ENCODE data around the gene COA6. TPM values are rescaled to one million over a fixed set of nuclear protein-coding genes. Genes with fewer than 3 reads are reported as not detected.
"Not testable (repeated sequence)": the region's sequence is repeated elsewhere in the genome, so short reads cannot be mapped to it uniquely, and the experiment has no call there.

Gene COA6
- total RNA-seq, 1 experiment from 2014 or later: 47.9 TPM

GRCh38 chr1:234348964-234349363 is 24.3 kb upstream of the COA6 start:
- POLR2A ChIA-PET: no interaction called here
- ATAC-seq: no peak

GRCh38 chr1:234355782-234356510 is 17.3 kb upstream of the COA6 start:
- no peak overlapping the region for H3K4me3 Mint-ChIP-seq
- H3K9me3 Mint-ChIP-seq: no peaks in the 10 kb centered on the region
- ATAC-seq: no peak
- POLR2A ChIA-PET: no interaction called here
- TF ChIP-seq NR2C2 (CRISPR knock-in tag; IDR thresholded peaks at IDR 0.05) (no peak), SOX15 (CRISPR knock-in tag; IDR thresholded peaks at IDR 0.05) (no peak), NFE2L1 (CRISPR knock-in tag; IDR thresholded peaks at IDR 0.05) (no peak), ATF6 (CRISPR knock-in tag; IDR thresholded peaks at IDR 0.05) (no peak), FOXJ3 (CRISPR knock-in tag; IDR thresholded peaks at IDR 0.05; ENCODE audit: borderline replicate concordance) (no peak)
- no peaks in the 10 kb centered on the region for H3K36me3 Mint-ChIP-seq
- CTCF ChIA-PET: no interaction called here
- H3K27me3 Mint-ChIP-seq (ENCODE audit: low read depth): 0 out of 2 replicates have a peak, but pooled peaks cover 3% of the 10 kb centered on the region
- no peak overlapping the region for H3K27ac Mint-ChIP-seq
- H3K4me1 Mint-ChIP-seq: peaks cover 6% of the 10 kb centered on the region
- no peak for DNase-seq (ENCODE audit: low spot score)

More at GRCh38 chr1:234348964-234349363, 24.3 kb upstream of the COA6 start:
- TF ChIP-seq FOXP4 (CRISPR knock-in tag; IDR thresholded peaks at IDR 0.05): no peak
- TF ChIP-seq KAT7 (CRISPR knock-in tag; IDR thresholded peaks at IDR 0.05; ENCODE audit: borderline replicate concordance): no peak
- TF ChIP-seq GABPB1 (CRISPR knock-in tag; IDR thresholded peaks at IDR 0.05): 0 out of 2 replicates have a peak, but pooled peaks have one; percentile 19
- Mint-ChIP-seq H3K27ac (no peak overlapping the region), H3K4me3 (no peak overlapping the region), H3K27me3 (ENCODE audit: low read depth) (no peaks in the 10 kb centered on the region), H3K9me3 (peaks cover 10% of the 10 kb centered on the region), H3K4me1 (no peaks in the 10 kb centered on the region), H3K36me3 (0 out of 2 replicates have a peak, but pooled peaks cover 3% of the 10 kb centered on the region)
- CTCF ChIA-PET: interaction anchor here (1.2 kb wide), 1 partner anchor 22 kb away, joined by 3 read pairs; no protein-coding TSS in a partner anchor
- DNase-seq (ENCODE audit: low spot score): no peak

GRCh38 chr1:234356615-234357269 is 16.5 kb upstream of the COA6 start:
- H3K36me3 Mint-ChIP-seq; CTCF ChIA-PET; H3K4me3 Mint-ChIP-seq; H3K9me3 Mint-ChIP-seq; DNase-seq (ENCODE audit: low spot score); POLR2A ChIA-PET; H3K27me3 Mint-ChIP-seq (ENCODE audit: low read depth); ATAC-seq; H3K4me1 Mint-ChIP-seq; H3K27ac Mint-ChIP-seq: not testable (repeated sequence)
- peak; percentile 22; the same call in 1 of the 2 replicates for TF ChIP-seq GABPB1 (CRISPR knock-in tag; IDR thresholded peaks at IDR 0.05)

- no peak for DNase-seq (ENCODE audit: low spot score)
- ChIA-PET CTCF (no interaction called here), POLR2A (no interaction called here)
- Mint-ChIP-seq H3K4me1 (peaks cover 6% of the 10 kb centered on the region), H3K27me3 (ENCODE audit: low read depth) (0 out of 2 replicates have a peak, but pooled peaks cover 3% of the 10 kb centered on the region), H3K27ac (no peak overlapping the region), H3K9me3 (no peaks in the 10 kb centered on the region), H3K36me3 (no peaks in the 10 kb centered on the region), H3K4me3 (no peak overlapping the region)
- TF ChIP-seq MYBL2 (CRISPR knock-in tag; IDR thresholded peaks at IDR 0.05) (no peak), HMGA2 (CRISPR knock-in tag; IDR thresholded peaks at IDR 0.05) (no peak), OVOL2 (CRISPR knock-in tag; IDR thresholded peaks at IDR 0.05; ENCODE audit: borderline replicate concordance) (no peak), ZBTB21 (CRISPR knock-in tag; IDR thresholded peaks at IDR 0.05; ENCODE audit: borderline replicate concordance) (no peak), USF2 (CRISPR knock-in tag; IDR thresholded peaks at IDR 0.05) (no peak), ETV6 (CRISPR knock-in tag; IDR thresholded peaks at IDR 0.05) (no peak), FOXK1 (CRISPR knock-in tag; IDR thresholded peaks at IDR 0.05) (no peak), AR (CRISPR knock-in tag; IDR thresholded peaks at IDR 0.05) (no peak)
- no peak for ATAC-seq
Observed at GRCh38 chr1:234357831-234358230, 15.4 kb upstream of the COA6 start.

Measured in WTC11 (cell line).